ENCODE results near the gene NUP58. TPM values are rescaled to one million over a fixed set of nuclear protein-coding genes. Genes with fewer than 3 reads are reported as not detected.

The NUP58 gene
- total and polyA plus RNA-seq, 8 donors: 6.4 to 96.3 (median 20.9) TPM

DNA sequence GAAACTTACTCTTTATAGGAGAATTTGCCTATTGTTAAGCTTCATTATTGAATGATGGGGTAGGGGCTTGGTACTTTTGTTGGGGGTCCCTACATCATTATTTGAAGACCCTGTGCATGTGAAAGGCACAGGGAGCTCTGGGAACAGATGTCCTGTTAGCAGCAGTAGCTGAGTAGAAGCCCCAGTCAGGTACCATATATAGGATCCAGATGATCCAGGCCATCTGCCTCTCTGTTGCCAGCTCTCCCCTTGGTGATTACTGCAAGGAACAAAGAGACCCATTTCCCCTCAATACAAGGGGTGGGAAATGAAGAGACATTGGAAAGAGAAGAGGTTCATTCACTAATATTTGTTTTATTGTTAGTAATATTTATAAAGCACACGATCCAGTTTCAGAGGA lies 9.7 kb upstream of the NUP58 start:
- Histone ChIP-seq H3K36me3 (no peaks in the 10 kb centered on the region), H3K27me3 (peaks cover 0 to 23% (median 0%) of the 10 kb centered on the region in 3 donors), H3K4me1 (peaks cover 0 to 8% (median 3%) of the 10 kb centered on the region in 4 donors), H3K4me3 (no peak overlapping the region), H3K27ac (no peak overlapping the region), H3K9me3 (no peaks in the 10 kb centered on the region)
- TF ChIP-seq POLR2AphosphoS5 (IDR thresholded peaks at IDR 0.05) (no peak), POLR2A (IDR thresholded peaks at IDR 0.05) (no peak), EP300 (IDR thresholded peaks at IDR 0.05) (no peak)
- TF ChIP-seq, protein P1, sequence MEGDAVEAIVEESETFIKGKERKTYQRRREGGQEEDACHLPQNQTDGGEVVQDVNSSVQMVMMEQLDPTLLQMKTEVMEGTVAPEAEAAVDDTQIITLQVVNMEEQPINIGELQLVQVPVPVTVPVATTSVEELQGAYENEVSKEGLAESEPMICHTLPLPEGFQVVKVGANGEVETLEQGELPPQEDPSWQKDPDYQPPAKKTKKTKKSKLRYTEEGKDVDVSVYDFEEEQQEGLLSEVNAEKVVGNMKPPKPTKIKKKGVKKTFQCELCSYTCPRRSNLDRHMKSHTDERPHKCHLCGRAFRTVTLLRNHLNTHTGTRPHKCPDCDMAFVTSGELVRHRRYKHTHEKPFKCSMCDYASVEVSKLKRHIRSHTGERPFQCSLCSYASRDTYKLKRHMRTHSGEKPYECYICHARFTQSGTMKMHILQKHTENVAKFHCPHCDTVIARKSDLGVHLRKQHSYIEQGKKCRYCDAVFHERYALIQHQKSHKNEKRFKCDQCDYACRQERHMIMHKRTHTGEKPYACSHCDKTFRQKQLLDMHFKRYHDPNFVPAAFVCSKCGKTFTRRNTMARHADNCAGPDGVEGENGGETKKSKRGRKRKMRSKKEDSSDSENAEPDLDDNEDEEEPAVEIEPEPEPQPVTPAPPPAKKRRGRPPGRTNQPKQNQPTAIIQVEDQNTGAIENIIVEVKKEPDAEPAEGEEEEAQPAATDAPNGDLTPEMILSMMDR (IDR thresholded peaks at IDR 0.05): no peak
- no peak for DNase-seq
- intact Hi-C loops (cut with DNase I; ENCODE audit: low total_unique reads): no loop called here
- WGBS, 5 donors: 33 to 73% (median 37%) methylated on average over 1 of the region's 1 CpG

DNA sequence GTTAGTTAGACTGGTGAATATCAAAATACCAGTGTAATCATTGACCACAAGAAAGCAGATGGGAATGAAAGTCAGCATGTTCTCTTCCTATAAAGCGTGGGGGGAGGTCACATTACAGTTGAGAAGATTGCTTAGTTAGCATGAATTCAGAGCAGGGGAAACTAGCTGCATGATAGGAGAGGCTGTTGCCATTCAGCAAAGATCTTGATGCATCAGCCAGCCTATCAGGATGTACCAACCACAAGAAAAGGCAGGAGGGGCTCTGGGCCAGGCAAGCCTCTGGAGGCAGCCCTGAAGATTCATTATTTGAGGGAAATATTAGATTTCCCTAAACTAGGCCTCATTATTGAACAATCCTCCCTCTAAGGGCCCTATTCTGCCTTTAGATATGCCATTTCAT lies 9.1 kb upstream of the NUP58 start:
- TF ChIP-seq POLR2AphosphoS5 (IDR thresholded peaks at IDR 0.05) (no peak), EP300 (IDR thresholded peaks at IDR 0.05) (no peak), POLR2A (IDR thresholded peaks at IDR 0.05) (no peak)
- TF ChIP-seq, protein P1 (IDR thresholded peaks at IDR 0.05): no peak
- no peaks in the 10 kb centered on the region for H3K9me3 ChIP-seq
- peaks cover 0 to 27% (median 0%) of the 10 kb centered on the region in 3 donors for H3K27me3 ChIP-seq
- H3K4me3 ChIP-seq: no peak overlapping the region
- no peak overlapping the region for H3K27ac ChIP-seq
- peaks cover 0 to 8% (median 3%) of the 10 kb centered on the region in 4 donors for H3K4me1 ChIP-seq
- WGBS, 5 donors: 13 to 40% (median 23%) methylated on average over 1 of the region's 1 CpG
- intact Hi-C loops (cut with DNase I; ENCODE audit: low total_unique reads): no loop called here
- no peaks in the 10 kb centered on the region for H3K36me3 ChIP-seq
- peak in 1 of 2 donors; percentile 32 for DNase-seq

DNA sequence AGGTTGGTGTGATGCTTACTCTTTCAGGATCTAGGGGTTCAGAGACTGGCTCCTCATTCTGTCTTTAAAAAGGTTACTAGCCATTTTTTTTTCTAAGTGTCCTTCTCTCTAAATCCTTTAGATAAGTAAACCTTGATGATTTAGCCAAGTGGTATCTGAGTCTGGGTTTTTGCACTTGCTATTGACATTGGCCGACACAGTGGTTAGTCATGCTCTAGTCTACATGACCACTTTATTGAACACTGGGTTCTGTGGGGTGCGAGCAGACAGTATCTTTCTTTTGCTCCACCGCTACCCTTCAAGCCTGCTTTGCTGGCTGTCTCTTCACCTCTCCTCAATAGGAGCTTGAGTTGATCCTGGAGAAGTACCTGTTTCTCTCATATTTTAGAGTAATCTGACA lies 6.2 kb upstream of the NUP58 start:
- Histone ChIP-seq H3K4me3 (no peak overlapping the region), H3K27me3 (peaks cover 0 to 24% (median 0%) of the 10 kb centered on the region in 3 donors)
- intact Hi-C loops (cut with DNase I; ENCODE audit: low total_unique reads): no loop called here

DNA sequence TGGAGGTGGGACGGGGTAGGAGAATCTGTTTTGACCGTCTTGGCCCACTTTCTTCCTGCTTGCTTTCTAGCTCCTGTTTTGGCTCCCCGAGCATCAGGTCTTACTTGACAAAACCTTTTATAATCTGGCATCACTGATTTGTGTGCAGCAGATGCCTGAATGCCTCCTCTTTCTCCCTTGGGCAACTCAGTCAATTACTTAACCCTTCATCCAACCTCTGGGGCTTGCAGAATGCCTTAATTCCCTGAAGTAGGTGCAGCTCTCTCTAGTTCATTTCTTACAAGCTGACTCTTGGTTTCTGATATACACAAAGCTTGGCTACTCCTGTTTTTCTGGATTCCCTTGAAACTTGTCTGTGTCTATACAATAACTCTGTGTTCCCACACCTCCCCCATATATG lies 5.7 kb upstream of the NUP58 start:
- TF ChIP-seq POLR2A (IDR thresholded peaks at IDR 0.05) (no peak), EP300 (IDR thresholded peaks at IDR 0.05) (no peak), POLR2AphosphoS5 (IDR thresholded peaks at IDR 0.05) (no peak)
- TF ChIP-seq, protein P1 (IDR thresholded peaks at IDR 0.05): no peak
- Histone ChIP-seq H3K4me1 (peaks cover under 1 to 2% (median 2%) of the 10 kb centered on the region in 4 donors), H3K27ac (no peak overlapping the region), H3K36me3 (no peaks in the 10 kb centered on the region), H3K27me3 (peaks cover 0 to 24% (median 0%) of the 10 kb centered on the region in 3 donors), H3K9me3 (no peaks in the 10 kb centered on the region), H3K4me3 (no peak overlapping the region)
- intact Hi-C loops (cut with DNase I; ENCODE audit: low total_unique reads): no loop called here
- no peak for DNase-seq
- WGBS, 5 donors: 75 to 82% (median 78%) methylated on average over 3 of the region's 3 CpGs

More for the DNA sequence above, 6.2 kb upstream of the NUP58 start:
- WGBS, 5 donors: 65 to 88% (median 85%) methylated on average over 3 of the region's 3 CpGs
- H3K36me3 ChIP-seq: no peaks in the 10 kb centered on the region
- no peaks in the 10 kb centered on the region for H3K4me1 ChIP-seq
- no peak for DNase-seq
- H3K9me3 ChIP-seq: no peaks in the 10 kb centered on the region
- TF ChIP-seq, protein P1 (IDR thresholded peaks at IDR 0.05): no peak
- TF ChIP-seq POLR2AphosphoS5 (IDR thresholded peaks at IDR 0.05) (no peak), POLR2A (IDR thresholded peaks at IDR 0.05) (no peak), EP300 (IDR thresholded peaks at IDR 0.05) (no peak)
- H3K27ac ChIP-seq: no peak overlapping the region

Measured in stomach (tissue), 9 donors.